Testis (tissue), 2 donors: ENCODE data around the gene CD81.

ENCODE experiments used
- CTCF ChIP-seq, 3 experiments: fragments of 450-650 bp in 2 of 3; fragments of 200-600 bp in 1 of 3; sonication (generic) in 1 of 3; IDR thresholded peaks; one replicate each; pipeline ENCODE4 v1.5.1; 2016 to 2019; ENCODE audit warnings: antibody characterized with exemption in 3 of 3, mild to moderate bottlenecking in 2 of 3, moderate library complexity in 1 of 3
- POLR2A ChIP-seq: fragments of 450-650 bp; IDR thresholded peaks from one replicate; pipeline ENCODE4 v1.6.1; 2017; ENCODE audit warnings: antibody characterized with exemption, mild to moderate bottlenecking, moderate library complexity

- TF ChIP-seq CTCF (IDR thresholded peaks at IDR 0.05) (no peak), POLR2A (no peak)
Measured at GRCh38 chr11:2381494-2382128, 4.5 kb downstream of the CD81 start.
